Spleen (tissue), 7 donors: ENCODE measurements around the gene FHL2.
A peak's percentile ranks its signal among the peaks of the same experiment; 100 is the strongest.

Experiments
- CTCF ChIP-seq, 11 experiments: fragments of 200-600 bp in 7 of 11; fragments of 450-650 bp in 4 of 11; sonication (generic) in 4 of 11; IDR thresholded peaks in 8 of 11; conservative IDR thresholded peaks in 3 of 11; 1 replicate in 7 of 11; 2 replicates in 4 of 11; pipeline versions ENCODE4 v1.4.0 to v1.8.0; 2016 to 2021; ENCODE audit warnings: antibody characterized with exemption in 11 of 11, inconsistent platforms in 4 of 11, mild to moderate bottlenecking in 1 of 11
- POLR2AphosphoS5 ChIP-seq, 3 donors: sonication (generic); formaldehyde crosslinking; IDR thresholded peaks; one replicate each; pipeline ENCODE4 v1.5.1; 2017; ENCODE audit warnings: antibody characterized with exemption in 3 of 3
- donor health status: DM: no; HTN: no; CAD: no; lungs with moderate emphysema.
- donor health status: DM: no; HTN: no; CAD: no.
- donor health status: DM: no; HTN: no; CAD: no.

DNA sequence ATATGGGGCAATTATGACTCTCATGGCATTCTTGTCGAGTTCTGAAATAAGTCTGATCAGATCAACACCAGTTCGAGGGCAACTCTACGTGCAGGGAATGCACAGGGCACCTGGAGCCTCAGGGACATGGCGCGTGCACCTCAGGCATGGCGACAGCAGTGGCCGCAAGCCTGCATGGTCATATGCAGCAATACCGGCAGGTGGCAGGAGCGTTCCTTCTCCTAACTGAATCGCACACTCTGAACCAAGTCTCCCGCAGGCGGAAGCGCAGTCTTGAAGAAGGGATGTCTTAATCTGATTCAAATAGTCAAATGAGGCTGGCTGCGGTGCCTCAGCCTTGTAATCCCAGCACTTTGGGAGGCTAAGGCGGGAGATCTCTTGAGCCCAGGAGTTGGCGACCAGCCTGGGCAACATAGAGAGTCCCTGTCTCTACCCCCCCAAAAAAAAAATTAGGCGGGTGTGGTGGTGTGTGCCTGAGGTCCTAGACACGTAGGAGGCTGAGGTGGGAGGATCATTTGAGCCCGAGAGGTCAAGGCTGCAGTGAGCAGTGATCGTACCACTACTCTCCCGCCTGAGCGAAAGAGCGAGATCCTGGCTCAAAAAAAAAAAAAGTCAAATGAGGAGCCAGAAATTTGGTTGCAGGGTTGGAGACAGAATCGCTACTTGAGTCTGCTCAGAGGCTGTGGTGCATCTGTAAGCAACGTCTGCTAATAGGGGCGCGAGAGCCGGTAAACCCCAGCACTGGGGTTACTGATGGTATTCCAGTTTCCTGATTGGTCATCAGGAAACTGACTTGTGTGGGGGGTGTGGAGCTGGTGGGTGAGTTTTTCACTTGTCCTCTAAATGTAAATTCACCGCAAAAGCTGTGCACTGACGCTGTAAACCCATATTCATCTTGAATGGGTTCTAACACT is 28.8 kb downstream of the FHL2 start:
- TF ChIP-seq CTCF (IDR thresholded peaks at IDR 0.05 in 8 of 11, conservative IDR thresholded peaks at IDR 0.05 in 3 of 11) (peak; percentile 87 to 95 (median 91)), POLR2AphosphoS5 (IDR thresholded peaks at IDR 0.05) (peak; percentile 52 to 61 (median 56))
